Neuronal stem cell (in vitro differentiated cells): Measurements from ENCODE around the gene HNRNPH2.

Experiments
- DNase-seq: peaks from one replicate; pipeline ENCODE4 v3.0.0-alpha.2; 2013; ENCODE audit warnings: low spot score
- H2AFZ ChIP-seq: one replicate; pipeline ENCODE4 v1.6.1; 2013; ENCODE audit warnings: mild to moderate bottlenecking, low read length, inconsistent platforms
- H2AK5ac ChIP-seq: 2 replicates; pipeline ENCODE4 v1.6.1; 2013; ENCODE audit warnings: low read depth, mild to moderate bottlenecking, inconsistent platforms, low read length, moderate library complexity, mixed read lengths
- H2BK120ac ChIP-seq: 2 replicates; pipeline ENCODE4 v1.6.1; 2013; ENCODE audit warnings: low read depth, mild to moderate bottlenecking, inconsistent platforms, low read length, moderate library complexity, mixed read lengths
- H2BK12ac ChIP-seq: one replicate; pipeline ENCODE4 v1.6.1; 2013; ENCODE audit warnings: low read length, inconsistent platforms
- H2BK15ac ChIP-seq: 2 replicates; pipeline ENCODE4 v1.6.1; 2013; ENCODE audit warnings: mild to moderate bottlenecking, low read length, inconsistent platforms, mixed read lengths
- H2BK5ac ChIP-seq: one replicate; pipeline ENCODE4 v1.6.1; 2013; ENCODE audit warnings: inconsistent platforms, mild to moderate bottlenecking, low read length, moderate library complexity
- H3K14ac ChIP-seq: one replicate; pipeline ENCODE4 v1.6.1; 2013; ENCODE audit warnings: low read length, inconsistent platforms
- H3K18ac ChIP-seq: 2 replicates; pipeline ENCODE4 v1.6.1; 2013; ENCODE audit warnings: low read length, inconsistent platforms
- H3K23ac ChIP-seq: 2 replicates; pipeline ENCODE4 v1.6.1; 2013; ENCODE audit warnings: low read depth, mild to moderate bottlenecking, mixed read lengths, low read length, inconsistent platforms; ENCODE audit not compliant: poor library complexity
- H3K27ac ChIP-seq: replicated peaks from 3 replicates; pipeline ENCODE4 v1.5.1; 2013; ENCODE audit warnings: low read length, inconsistent platforms
- H3K27me3 ChIP-seq, 3 experiments: 2 replicates each; pipeline ENCODE4 v1.6.1; 2013; ENCODE audit warnings: low read length in 3 of 3, mild to moderate bottlenecking in 2 of 3, inconsistent platforms in 1 of 3, low read depth in 1 of 3, mixed read lengths in 1 of 3, moderate library complexity in 1 of 3; ENCODE audit not compliant: control insufficient read depth in 3 of 3, insufficient read depth in 3 of 3
- H3K36me3 ChIP-seq, 2 donors: replicated peaks in 1 of 2; 2 replicates each; pipeline ENCODE4 v1.6.1; 2013; ENCODE audit warnings: low read length in 2 of 2; ENCODE audit not compliant: control insufficient read depth in 2 of 2, insufficient read depth in 2 of 2
- H3K4ac ChIP-seq: 2 replicates; pipeline ENCODE4 v1.6.1; 2013; ENCODE audit warnings: inconsistent platforms, mild to moderate bottlenecking, low read length, moderate library complexity
- H3K4me1 ChIP-seq, 2 donors: 1 replicate in 1 of 2; 2 replicates in 1 of 2; pipeline ENCODE4 v1.6.1; 2013; ENCODE audit warnings: low read length in 2 of 2, low read depth in 1 of 2; ENCODE audit not compliant: control insufficient read depth in 2 of 2, insufficient read depth in 1 of 2
- H3K4me2 ChIP-seq: one replicate; pipeline ENCODE4 v1.6.1; 2013; ENCODE audit warnings: mild to moderate bottlenecking, low read length, inconsistent platforms; ENCODE audit not compliant: insufficient read depth, poor library complexity, severe bottlenecking
- H3K4me3 ChIP-seq, 2 donors: 2 replicates each; pipeline ENCODE4 v1.5.1; 2013; ENCODE audit warnings: low read length in 2 of 2, mild to moderate bottlenecking in 2 of 2, inconsistent platforms in 1 of 2, moderate library complexity in 1 of 2
- H3K79me1 ChIP-seq: one replicate; pipeline ENCODE4 v1.6.1; 2013; ENCODE audit warnings: low read depth, mild to moderate bottlenecking, inconsistent platforms, low read length, moderate library complexity
- H3K9ac ChIP-seq: one replicate; pipeline ENCODE4 v1.6.1; 2013; ENCODE audit warnings: mild to moderate bottlenecking, low read depth, low read length, inconsistent platforms; ENCODE audit not compliant: poor library complexity
- H3K9me3 ChIP-seq, 2 donors: replicated peaks in 1 of 2; 2 replicates each; pipeline versions ENCODE3 to v1.6.1; 2013; ENCODE audit warnings: low read length in 2 of 2, mild to moderate bottlenecking in 2 of 2, inconsistent platforms in 1 of 2, low read depth in 1 of 2, mixed read lengths in 1 of 2, moderate library complexity in 1 of 2; ENCODE audit not compliant: control insufficient read depth in 2 of 2, insufficient read depth in 1 of 2
- H4K8ac ChIP-seq: one replicate; pipeline ENCODE4 v1.6.1; 2013; ENCODE audit warnings: low read depth, mild to moderate bottlenecking, inconsistent platforms, low read length, moderate library complexity
- H4K91ac ChIP-seq: one replicate; pipeline ENCODE4 v1.6.1; 2013; ENCODE audit warnings: low read length, low read depth, mild to moderate bottlenecking, inconsistent platforms; ENCODE audit not compliant: poor library complexity
- WGBS, 2 donors: extraction: QIAGEN DNeasy Blood & Tissue Kit; methylation state at CpG; one replicate each; pipeline ENCODE4 v1.1.7; 2013; ENCODE audit warnings: missing lambda C conversion rate in 2 of 2, mixed read lengths in 1 of 2; ENCODE audit not compliant: insufficient read length in 2 of 2, insufficient replicate concordance in 1 of 2; ENCODE audit errors: extremely low coverage in 2 of 2; 5-methylcytosine and 5-hydroxymethylcytosine counted together

Gene HNRNPH2

GRCh38 chrX:101417981-101418841 lies 10.2 kb downstream of the HNRNPH2 start:
- Histone ChIP-seq H3K79me1 (peaks cover 1% of the 10 kb centered on the region), H3K27ac (peak overlapping the region; percentile 82), H3K4me2 (peak overlapping the region; percentile 45), H3K27me3 (peaks cover 0 to 3% (median 0%) of the 10 kb centered on the region in 3 experiments), H3K9me3 (no peaks in the 10 kb centered on the region), H4K8ac (no peak overlapping the region), H3K4me3 (peak overlapping the region; percentile 41 to 79), H3K4me1 (peaks cover 0 to 6% of the 10 kb centered on the region in 2 donors), H2BK12ac (no peak overlapping the region), H3K4ac (no peak overlapping the region), H2AFZ (peak overlapping the region; percentile 73), H3K36me3 (peaks cover 0 to 14% of the 10 kb centered on the region in 2 donors), H3K23ac (no peak overlapping the region), H3K14ac (no peak overlapping the region), H2BK15ac (no peak overlapping the region), H2BK120ac (no peak overlapping the region), H2AK5ac (no peak overlapping the region), H3K9ac (peak overlapping the region; percentile 86), H4K91ac (no peak overlapping the region), H2BK5ac (peak overlapping the region; percentile 13), H3K18ac (peak overlapping the region; percentile 94)
- peak; percentile 59 for DNase-seq
- WGBS, 2 donors = no CpG with 5 or more reads among the region's 56 CpGs

- peaks cover 0 to 3% (median 0%) of the 10 kb centered on the region in 3 experiments for H3K27me3 ChIP-seq
- H3K27ac ChIP-seq = no peak overlapping the region
These were observed 11.5 kb downstream of the HNRNPH2 start for GRCh38 chrX:101419489-101419888.

GRCh38 chrX:101427954-101428353 lies 19.9 kb downstream of the HNRNPH2 start:
- no peak overlapping the region for H2BK12ac ChIP-seq

More at GRCh38 chrX:101419489-101419888, 11.5 kb downstream of the HNRNPH2 start:
- no peak overlapping the region for H2AK5ac ChIP-seq
- H3K79me1 ChIP-seq = peaks cover 1% of the 10 kb centered on the region
- H3K23ac ChIP-seq = no peak overlapping the region
- H3K18ac ChIP-seq = no peak overlapping the region
- H3K4me3 ChIP-seq = no peak overlapping the region
- H3K4ac ChIP-seq = no peak overlapping the region
- H3K9ac ChIP-seq = no peak overlapping the region
- WGBS, 2 donors = no CpG with 5 or more reads among the region's 2 CpGs
- no peak overlapping the region for H3K14ac ChIP-seq
- H2BK120ac ChIP-seq = no peak overlapping the region
- H2BK12ac ChIP-seq = no peak overlapping the region
- no peak overlapping the region for H4K91ac ChIP-seq
- no peak overlapping the region for H2BK5ac ChIP-seq
- peaks cover 0 to 6% of the 10 kb centered on the region in 2 donors for H3K4me1 ChIP-seq
- H3K4me2 ChIP-seq = no peak overlapping the region
- no peak for DNase-seq
- no peaks in the 10 kb centered on the region for H3K9me3 ChIP-seq
- peaks cover 0 to 2% of the 10 kb centered on the region in 2 donors for H3K36me3 ChIP-seq
- H2BK15ac ChIP-seq = no peak overlapping the region
- H2AFZ ChIP-seq = no peak overlapping the region
- no peak overlapping the region for H4K8ac ChIP-seq

GRCh38 chrX:101429934-101430333 lies 21.9 kb downstream of the HNRNPH2 start:
- Histone ChIP-seq H2BK5ac (no peak overlapping the region), H2AK5ac (no peak overlapping the region), H2BK12ac (no peak overlapping the region), H3K27ac (no peak overlapping the region), H3K4ac (no peak overlapping the region), H3K14ac (no peak overlapping the region), H3K27me3 (no peaks in the 10 kb centered on the region), H2BK120ac (no peak overlapping the region), H3K9ac (no peak overlapping the region), H3K36me3 (no peaks in the 10 kb centered on the region), H2BK15ac (no peak overlapping the region), H3K9me3 (peaks cover 0 to 10% of the 10 kb centered on the region in 2 donors), H3K4me1 (no peaks in the 10 kb centered on the region), H3K23ac (no peak overlapping the region), H3K4me3 (no peak overlapping the region), H4K91ac (no peak overlapping the region), H4K8ac (no peak overlapping the region), H3K18ac (no peak overlapping the region), H3K4me2 (no peak overlapping the region), H2AFZ (no peak overlapping the region), H3K79me1 (no peaks in the 10 kb centered on the region)
- WGBS, 2 donors = no CpG with 5 or more reads among the region's 1 CpG
- DNase-seq = no peak

More at GRCh38 chrX:101427954-101428353, 19.9 kb downstream of the HNRNPH2 start:
- Histone ChIP-seq H3K27me3 (no peaks in the 10 kb centered on the region), H3K9me3 (peaks cover 0 to 10% of the 10 kb centered on the region in 2 donors), H3K79me1 (no peaks in the 10 kb centered on the region), H3K4me3 (no peak overlapping the region), H3K14ac (no peak overlapping the region), H3K23ac (no peak overlapping the region), H2AK5ac (no peak overlapping the region), H2BK15ac (no peak overlapping the region), H2BK5ac (no peak overlapping the region), H2AFZ (no peak overlapping the region), H3K4me2 (no peak overlapping the region), H2BK120ac (no peak overlapping the region), H3K18ac (no peak overlapping the region), H3K4ac (no peak overlapping the region), H4K8ac (no peak overlapping the region), H3K27ac (no peak overlapping the region), H3K4me1 (no peaks in the 10 kb centered on the region), H3K9ac (no peak overlapping the region), H4K91ac (no peak overlapping the region), H3K36me3 (no peaks in the 10 kb centered on the region)
- no CpG with 5 or more reads among the region's 2 CpGs for WGBS, 2 donors
- DNase-seq = no peak
